Stimulated activated CD8-positive, alpha-beta memory T cell treated with anti-CD3 and anti-CD28 coated beads, Interleukin-7, amount 100 ng/mL, for 48 hours (primary cell): ENCODE results near the gene DYNLRB1.
"Not testable (repeated sequence)": the region's sequence is repeated elsewhere in the genome, so short reads cannot be mapped to it uniquely, and the experiment has no call there.

ENCODE experiments used
- DNase-seq, 2 donors: peaks; one replicate each; pipeline ENCODE4 v3.0.0-alpha.2; 2020; ENCODE audit warnings: low read depth in 1 of 2; ENCODE audit errors: extremely low read depth in 1 of 2

The DYNLRB1 gene

DNA sequence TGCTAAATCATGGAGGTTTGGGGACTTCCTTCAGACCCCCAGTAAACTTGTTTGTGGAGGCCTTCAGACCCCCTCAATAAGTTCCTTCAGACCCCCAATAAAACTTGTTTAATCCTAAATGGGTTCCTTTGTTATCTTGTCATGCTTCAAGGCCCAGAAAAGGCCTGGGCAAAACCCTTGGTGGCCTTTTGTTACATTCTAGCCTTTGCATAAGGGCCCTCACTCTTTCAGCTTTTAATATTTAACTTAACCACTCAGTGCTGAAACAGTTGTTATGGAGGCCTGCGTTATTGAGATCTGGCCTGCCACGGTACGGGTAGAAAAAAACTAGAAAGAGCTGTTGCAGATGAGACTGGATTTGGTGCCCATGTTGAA is 4.3 kb upstream of the DYNLRB1 start:
- no peak for DNase-seq

DNA sequence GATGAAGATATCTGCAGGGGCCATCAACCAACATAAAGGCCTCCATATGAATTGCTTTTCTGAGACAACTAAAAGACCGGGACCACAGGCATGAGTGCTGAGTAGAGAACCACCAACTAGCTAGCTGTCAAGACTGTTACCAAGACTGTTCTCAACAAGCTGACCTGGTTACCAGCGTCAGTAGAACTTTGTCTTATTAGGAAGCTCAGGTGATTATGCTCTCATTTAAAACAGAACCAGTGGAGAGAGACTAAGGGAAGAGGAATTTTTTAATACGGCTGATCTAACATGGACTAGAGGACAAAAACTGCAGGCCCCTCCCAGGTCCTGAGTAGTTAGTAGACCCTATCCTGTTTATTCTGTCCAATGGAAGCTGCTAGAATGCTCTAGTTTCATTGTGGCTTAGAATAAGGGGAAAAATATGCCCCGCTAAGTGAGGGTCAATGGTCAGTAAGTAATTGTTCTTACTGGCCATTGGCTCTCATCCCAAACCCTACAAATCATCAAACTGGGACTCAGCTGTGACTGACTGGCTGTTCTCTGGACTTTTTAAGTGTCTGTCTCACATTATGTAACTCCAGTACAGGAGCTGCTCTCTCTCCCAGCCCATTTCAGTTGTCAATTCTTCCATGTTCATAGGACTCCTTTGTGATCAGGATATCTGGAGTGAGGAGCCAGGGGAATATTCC is 3.8 kb upstream of the DYNLRB1 start:
- no peak for DNase-seq

GRCh38 chr20:34512955-34513419 is 3.2 kb upstream of the DYNLRB1 start:
- DNase-seq: no peak

- DNase-seq: not testable (repeated sequence)
Measured at GRCh38 chr20:34514034-34514433, 2.2 kb upstream of the DYNLRB1 start.

- DNase-seq: no peak
Measured at GRCh38 chr20:34514897-34515483, 1.2 kb upstream of the DYNLRB1 start.

DNA sequence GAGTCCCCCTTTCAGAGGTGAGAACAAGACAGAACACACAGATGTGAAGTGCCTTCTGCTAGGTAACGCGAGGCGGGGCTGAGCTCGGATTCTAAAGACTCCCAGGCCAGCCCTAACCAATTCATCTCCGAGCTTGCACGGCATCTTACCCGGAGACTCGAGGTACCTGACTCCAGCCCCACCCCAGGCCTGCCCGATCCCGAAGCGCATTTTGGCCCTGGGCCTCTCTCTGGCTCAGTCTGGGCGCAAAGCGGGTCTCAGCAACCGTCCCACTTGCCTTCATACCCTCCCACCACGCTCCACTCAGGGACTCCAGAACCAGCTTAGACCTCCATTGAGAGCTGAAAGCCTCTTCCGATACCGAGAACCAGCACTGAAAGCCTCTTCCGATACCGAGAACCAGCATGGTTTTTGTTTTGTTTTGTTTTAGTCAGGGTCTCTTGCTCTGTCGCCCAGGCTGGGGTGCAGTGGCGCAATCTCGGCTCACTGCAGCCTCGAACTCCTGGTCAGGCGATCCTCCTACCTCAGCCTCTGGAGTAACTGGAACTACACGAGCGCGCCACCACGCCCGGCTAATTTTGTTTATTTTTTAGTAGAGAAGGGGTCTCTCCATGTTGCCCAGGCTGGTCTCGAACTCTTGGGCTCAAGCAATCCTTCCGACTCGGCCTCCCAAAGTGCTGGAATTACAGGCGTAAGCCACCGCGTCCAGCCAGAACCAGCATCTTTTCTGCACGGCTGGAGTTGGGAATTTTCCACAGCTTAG is 557 bp upstream of the DYNLRB1 start:
- peak; percentile 39 to 57 for DNase-seq

- no peak for DNase-seq
Measured at GRCh38 chr20:34517114-34517505, 888 bp downstream of the DYNLRB1 start.

DNA sequence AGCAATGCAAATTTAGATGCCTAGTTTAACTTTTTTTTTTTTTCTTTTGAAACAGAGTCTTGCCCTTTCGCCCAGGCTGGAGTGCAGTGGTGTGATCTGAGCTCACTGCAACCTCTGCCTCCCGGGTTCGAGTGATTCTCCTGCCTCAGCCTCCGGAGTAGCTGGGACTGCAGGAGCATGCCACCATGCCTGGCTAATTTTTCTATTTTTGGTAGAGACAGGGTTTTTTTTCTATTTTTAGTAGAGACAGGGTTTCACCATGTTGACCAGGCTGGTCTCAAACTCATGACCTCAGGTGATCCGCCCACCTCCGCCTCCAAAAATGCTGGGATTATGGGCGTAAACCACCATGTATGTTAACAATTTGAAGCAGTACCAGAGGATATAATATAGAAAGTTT is 2.6 kb downstream of the DYNLRB1 start:
- not testable (repeated sequence) for DNase-seq

- DNase-seq: not testable (repeated sequence)
Measured at GRCh38 chr20:34519841-34520240, 3.6 kb downstream of the DYNLRB1 start.

- DNase-seq: peak in 1 of 2 donors; percentile 13
Measured at GRCh38 chr20:34522969-34523871, 7.0 kb downstream of the DYNLRB1 start.

GRCh38 chr20:34524426-34524825 is 8.2 kb downstream of the DYNLRB1 start:
- DNase-seq: no peak

DNA sequence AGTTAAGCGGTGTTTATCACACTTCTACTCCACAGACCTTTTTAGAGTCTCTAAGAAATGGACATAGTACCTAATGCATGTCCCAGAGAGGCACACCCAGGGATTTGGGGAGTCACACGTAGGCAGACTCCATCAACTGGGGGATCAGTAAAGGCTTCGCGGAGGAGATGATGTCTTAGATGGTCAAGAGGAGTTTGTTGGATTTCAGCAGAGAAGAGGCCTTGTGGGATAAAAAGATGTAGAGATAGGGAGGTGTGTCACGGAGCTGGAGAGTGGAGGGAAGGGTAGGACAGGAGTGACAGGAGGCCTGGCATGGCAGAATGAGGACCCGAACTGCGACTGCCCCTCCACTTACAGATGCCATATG is 9.1 kb downstream of the DYNLRB1 start:
- no peak for DNase-seq

- DNase-seq: no peak
Measured at GRCh38 chr20:34525709-34526416, 9.6 kb downstream of the DYNLRB1 start.

- no peak for DNase-seq
Measured at GRCh38 chr20:34526466-34526865, 10.2 kb downstream of the DYNLRB1 start.

DNA sequence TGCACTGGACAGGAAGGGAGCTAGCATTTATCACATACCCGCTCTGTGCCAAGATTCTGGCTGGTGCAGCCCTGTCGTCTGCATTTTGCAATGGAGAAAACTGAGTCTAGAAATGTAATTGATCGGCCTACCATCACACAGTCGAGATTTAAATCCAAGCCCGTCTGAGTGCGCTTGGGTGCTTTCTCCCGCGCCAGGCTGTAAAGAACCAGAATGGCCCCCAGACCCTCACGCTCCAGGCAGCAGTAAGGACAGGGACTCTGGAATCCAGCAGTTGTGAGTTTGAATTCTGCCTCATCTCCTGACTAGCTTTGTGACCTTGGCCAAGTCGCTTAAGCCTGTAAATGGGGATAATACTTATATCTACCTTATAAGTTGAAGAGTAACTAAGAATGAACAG is 10.8 kb downstream of the DYNLRB1 start:
- DNase-seq: no peak

- no peak for DNase-seq
Measured at GRCh38 chr20:34528921-34529297, 12.7 kb downstream of the DYNLRB1 start.

DNA sequence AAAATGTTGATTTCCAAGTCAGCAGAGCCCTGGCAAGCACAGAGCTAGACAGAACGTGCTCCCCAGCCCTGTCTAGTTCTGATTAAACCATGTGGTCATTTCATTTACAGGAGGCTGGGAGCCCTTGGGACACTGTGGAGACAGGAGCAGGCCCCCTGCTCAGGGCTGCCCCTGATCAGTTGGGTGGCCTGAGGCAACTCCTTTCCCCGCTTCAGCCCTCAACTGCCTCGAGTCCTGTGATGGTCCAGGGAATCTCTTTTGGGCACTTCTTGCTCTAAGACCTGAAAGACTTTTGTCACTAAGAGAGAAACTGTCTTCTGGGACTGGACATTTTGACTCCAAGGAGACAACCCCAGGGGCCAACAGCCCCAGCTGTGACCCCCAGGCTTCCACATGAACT is 13.5 kb downstream of the DYNLRB1 start:
- no peak for DNase-seq

DNA sequence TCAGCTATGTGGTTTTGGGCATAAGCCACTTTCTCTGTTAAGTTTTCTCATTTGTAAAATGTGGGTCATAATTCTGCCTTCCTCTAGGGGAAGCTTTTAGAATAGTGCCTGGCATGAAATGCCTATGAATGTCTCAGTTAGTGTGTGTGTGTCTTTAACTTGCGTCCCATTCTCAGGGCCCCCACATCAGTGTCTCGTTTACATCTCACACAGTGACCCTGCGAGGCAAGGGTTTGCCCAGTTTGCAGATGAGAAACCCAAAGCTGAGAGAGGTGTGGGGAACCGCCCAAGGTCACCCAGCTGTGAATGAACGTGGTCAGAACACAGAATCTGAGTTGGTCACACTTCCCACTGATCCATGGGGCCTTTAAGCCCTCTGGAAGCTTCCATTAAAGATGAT is 14.1 kb downstream of the DYNLRB1 start:
- no peak for DNase-seq

DNA sequence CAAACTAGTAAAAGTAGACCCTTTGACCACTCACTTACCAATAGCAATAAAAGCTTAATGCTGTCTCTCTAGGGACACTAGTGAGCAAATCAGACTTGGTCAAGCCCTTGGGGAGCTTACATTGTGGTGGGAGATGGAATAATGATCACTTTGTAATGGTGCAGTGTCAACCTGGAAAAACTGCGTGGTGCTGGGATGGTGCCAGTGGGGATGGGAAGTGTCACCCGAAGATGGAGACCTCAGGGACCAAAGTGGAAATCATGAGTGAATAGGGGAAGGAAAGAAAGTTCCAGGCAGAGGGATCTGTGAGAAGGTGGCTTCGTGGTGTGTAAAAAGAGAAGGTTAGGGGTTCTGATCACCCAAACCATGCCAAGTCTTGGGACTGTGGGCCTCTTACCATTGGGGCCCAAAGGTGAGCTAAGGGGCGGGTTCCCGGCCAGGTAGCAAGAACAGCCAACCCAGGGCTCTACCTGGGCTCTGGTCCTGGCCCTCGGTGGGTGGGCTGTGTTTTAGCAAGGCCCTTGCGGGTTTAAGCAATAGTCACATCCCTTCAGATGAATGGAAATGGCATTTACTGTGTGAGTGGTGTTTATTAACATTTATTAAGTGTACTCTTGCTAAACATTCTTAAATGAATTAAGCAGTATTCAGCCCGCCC is 15.5 kb downstream of the DYNLRB1 start:
- DNase-seq: no peak

DNA sequence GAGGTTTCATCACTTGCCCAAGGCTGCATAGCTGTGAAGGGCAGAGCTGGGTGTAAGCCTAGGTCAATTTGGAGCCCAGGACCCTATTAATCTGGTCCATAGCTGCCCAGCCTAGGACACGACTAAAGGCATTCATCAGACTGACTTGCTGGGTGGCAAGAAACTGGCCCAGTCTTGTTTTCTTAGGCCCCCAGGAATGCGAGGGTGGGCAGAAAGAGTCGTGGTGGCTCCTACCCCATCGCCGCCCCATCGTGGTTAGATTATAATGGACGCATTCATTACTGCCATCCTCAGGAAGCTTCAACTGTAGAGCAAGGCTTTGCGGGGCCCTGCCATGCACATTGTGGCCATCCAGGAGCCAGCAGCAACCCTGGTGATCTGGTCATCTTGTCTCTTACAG is 16.1 kb downstream of the DYNLRB1 start:
- no peak for DNase-seq
